ENCODE measurements around the gene SOX11. TPM values are rescaled to one million over a fixed set of nuclear protein-coding genes. Genes with fewer than 3 reads are reported as not detected.

SOX11 gene
- total RNA-seq, 2 donors from 2014 or later, result not detected

- Mint-ChIP-seq H3K9me3 (no peaks in the 10 kb centered on the region), H3K27me3 (ENCODE audit: low read depth) (peaks cover 61% of the 10 kb centered on the region), H3K27ac (peak overlapping the region; percentile 35), H3K4me3 (peak overlapping the region; percentile 80 to 81), H3K4me1 (ENCODE audit: low read depth) (peaks cover 15% of the 10 kb centered on the region), H3K36me3 (ENCODE audit: insufficient read depth in 2 of 2) (peaks cover 4 to 5% of the 10 kb centered on the region in 2 donors)
- ATAC-seq (replicated peaks in 1 of 2) (no peak), DNase-seq (no peak)
Measured at GRCh38 chr2:5695654-5696403, 3.6 kb downstream of the SOX11 start.

- Mint-ChIP-seq H3K27ac (no peak overlapping the region), H3K36me3 (ENCODE audit: insufficient read depth in 2 of 2) (peaks cover 2 to 4% of the 10 kb centered on the region in 2 donors), H3K4me3 (no peak overlapping the region), H3K4me1 (ENCODE audit: low read depth) (peaks cover 15% of the 10 kb centered on the region), H3K9me3 (peaks cover 0 to 1% of the 10 kb centered on the region in 2 donors), H3K27me3 (ENCODE audit: low read depth) (peaks cover 64% of the 10 kb centered on the region)
- ATAC-seq (replicated peaks in 1 of 2) (peak in 1 of 2 donors; percentile 22), DNase-seq (no peak)
Measured at GRCh38 chr2:5696404-5696944, 4.3 kb downstream of the SOX11 start.

- H3K27ac Mint-ChIP-seq, result no peak overlapping the region
- H3K4me1 Mint-ChIP-seq (ENCODE audit: low read depth), result peaks cover 15% of the 10 kb centered on the region
- no peak for DNase-seq
- ATAC-seq (replicated peaks in 1 of 2), result peak in 1 of 2 donors; percentile 17
- H3K36me3 Mint-ChIP-seq (ENCODE audit: insufficient read depth in 2 of 2), result peaks cover 2 to 4% of the 10 kb centered on the region in 2 donors
- H3K27me3 Mint-ChIP-seq (ENCODE audit: low read depth), result peaks cover 66% of the 10 kb centered on the region
- peaks cover 0 to 1% of the 10 kb centered on the region in 2 donors for H3K9me3 Mint-ChIP-seq
- peak overlapping the region; percentile 41 to 63 for H3K4me3 Mint-ChIP-seq
Measured at GRCh38 chr2:5696945-5697521, 4.8 kb downstream of the SOX11 start.

GRCh38 chr2:5697562-5697961, 5.4 kb downstream of the SOX11 start:
- Mint-ChIP-seq H3K36me3 (ENCODE audit: insufficient read depth in 2 of 2) (peaks cover 2 to 4% of the 10 kb centered on the region in 2 donors), H3K27me3 (ENCODE audit: low read depth) (peaks cover 66% of the 10 kb centered on the region), H3K4me1 (ENCODE audit: low read depth) (peaks cover 14% of the 10 kb centered on the region), H3K27ac (no peak overlapping the region), H3K4me3 (peak overlapping the region in 1 of 2 donors; percentile 0), H3K9me3 (peaks cover 0 to 1% of the 10 kb centered on the region in 2 donors)
- DNase-seq (no peak), ATAC-seq (replicated peaks in 1 of 2) (no peak)

GRCh38 chr2:5698134-5698533, 6.0 kb downstream of the SOX11 start:
- Mint-ChIP-seq H3K9me3 (peaks cover 0 to 1% of the 10 kb centered on the region in 2 donors), H3K4me1 (ENCODE audit: low read depth) (peaks cover 10% of the 10 kb centered on the region), H3K4me3 (no peak overlapping the region), H3K36me3 (ENCODE audit: insufficient read depth in 2 of 2) (peaks cover 2 to 4% of the 10 kb centered on the region in 2 donors), H3K27ac (no peak overlapping the region), H3K27me3 (ENCODE audit: low read depth) (peaks cover 66% of the 10 kb centered on the region)
- DNase-seq (no peak), ATAC-seq (replicated peaks in 1 of 2) (no peak)

GRCh38 chr2:5699963-5700362, 7.8 kb downstream of the SOX11 start:
- peaks cover 51% of the 10 kb centered on the region for H3K27me3 Mint-ChIP-seq (ENCODE audit: low read depth)
- no peak overlapping the region for H3K27ac Mint-ChIP-seq
- peaks cover 2% of the 10 kb centered on the region in 2 donors for H3K36me3 Mint-ChIP-seq (ENCODE audit: insufficient read depth in 2 of 2)

GRCh38 chr2:5700551-5700950, 8.4 kb downstream of the SOX11 start:
- peaks cover 46% of the 10 kb centered on the region for H3K27me3 Mint-ChIP-seq (ENCODE audit: low read depth)

More at GRCh38 chr2:5699963-5700362, 7.8 kb downstream of the SOX11 start:
- Mint-ChIP-seq H3K9me3 (peaks cover 3% of the 10 kb centered on the region in 2 donors), H3K4me3 (no peak overlapping the region), H3K4me1 (ENCODE audit: low read depth) (peaks cover 4% of the 10 kb centered on the region)
- no peak for DNase-seq
- no peak for ATAC-seq (replicated peaks in 1 of 2)

GRCh38 chr2:5701266-5701665, 9.1 kb downstream of the SOX11 start:
- Mint-ChIP-seq H3K9me3 (peaks cover 3 to 4% of the 10 kb centered on the region in 2 donors), H3K4me3 (no peak overlapping the region), H3K27me3 (ENCODE audit: low read depth) (peaks cover 38% of the 10 kb centered on the region), H3K27ac (no peak overlapping the region), H3K4me1 (ENCODE audit: low read depth) (no peaks in the 10 kb centered on the region), H3K36me3 (ENCODE audit: insufficient read depth in 2 of 2) (peaks cover 0 to 3% of the 10 kb centered on the region in 2 donors)
- no peak for DNase-seq
- ATAC-seq (replicated peaks in 1 of 2), result no peak

More at GRCh38 chr2:5700551-5700950, 8.4 kb downstream of the SOX11 start:
- peaks cover 3 to 4% of the 10 kb centered on the region in 2 donors for H3K9me3 Mint-ChIP-seq
- no peak for ATAC-seq (replicated peaks in 1 of 2)
- no peak for DNase-seq
- no peak overlapping the region for H3K27ac Mint-ChIP-seq
- H3K4me1 Mint-ChIP-seq (ENCODE audit: low read depth), result peaks cover 4% of the 10 kb centered on the region
- H3K4me3 Mint-ChIP-seq, result no peak overlapping the region
- peaks cover 2 to 3% of the 10 kb centered on the region in 2 donors for H3K36me3 Mint-ChIP-seq (ENCODE audit: insufficient read depth in 2 of 2)

- no peak for DNase-seq
- peaks cover 0 to 3% of the 10 kb centered on the region in 2 donors for H3K36me3 Mint-ChIP-seq (ENCODE audit: insufficient read depth in 2 of 2)
- ATAC-seq (replicated peaks in 1 of 2), result no peak
- H3K27ac Mint-ChIP-seq, result no peak overlapping the region
- H3K27me3 Mint-ChIP-seq (ENCODE audit: low read depth), result peaks cover 30% of the 10 kb centered on the region
- no peaks in the 10 kb centered on the region for H3K4me1 Mint-ChIP-seq (ENCODE audit: low read depth)
- H3K4me3 Mint-ChIP-seq, result no peak overlapping the region
- H3K9me3 Mint-ChIP-seq, result peaks cover 3 to 4% of the 10 kb centered on the region in 2 donors
Measured at GRCh38 chr2:5703166-5703565, 11.0 kb downstream of the SOX11 start.

GRCh38 chr2:5705490-5705889, 13.3 kb downstream of the SOX11 start:
- Mint-ChIP-seq H3K4me1 (ENCODE audit: low read depth) (no peaks in the 10 kb centered on the region), H3K27me3 (ENCODE audit: low read depth) (peaks cover 11% of the 10 kb centered on the region)

GRCh38 chr2:5706717-5707455, 14.7 kb downstream of the SOX11 start:
- Mint-ChIP-seq H3K4me3 (no peak overlapping the region), H3K27me3 (ENCODE audit: low read depth) (no peaks in the 10 kb centered on the region), H3K27ac (no peak overlapping the region), H3K4me1 (ENCODE audit: low read depth) (no peaks in the 10 kb centered on the region), H3K36me3 (ENCODE audit: insufficient read depth in 2 of 2) (peaks cover 0 to 3% of the 10 kb centered on the region in 2 donors), H3K9me3 (peaks cover 3% of the 10 kb centered on the region in 2 donors)
- DNase-seq (no peak), ATAC-seq (replicated peaks in 1 of 2) (no peak)

More at GRCh38 chr2:5705490-5705889, 13.3 kb downstream of the SOX11 start:
- peaks cover 0 to 3% of the 10 kb centered on the region in 2 donors for H3K36me3 Mint-ChIP-seq (ENCODE audit: insufficient read depth in 2 of 2)
- ATAC-seq (replicated peaks in 1 of 2) (no peak), DNase-seq (no peak)
- H3K9me3 Mint-ChIP-seq, result peaks cover 3 to 4% of the 10 kb centered on the region in 2 donors
- H3K27ac Mint-ChIP-seq, result no peak overlapping the region
- no peak overlapping the region for H3K4me3 Mint-ChIP-seq

- H3K27ac Mint-ChIP-seq, result no peak overlapping the region
- DNase-seq (no peak), ATAC-seq (replicated peaks in 1 of 2) (no peak)
- H3K9me3 Mint-ChIP-seq, result peaks cover 0 to 2% of the 10 kb centered on the region in 2 donors
- H3K36me3 Mint-ChIP-seq (ENCODE audit: insufficient read depth in 2 of 2), result no peaks in the 10 kb centered on the region
- no peaks in the 10 kb centered on the region for H3K4me1 Mint-ChIP-seq (ENCODE audit: low read depth)
- H3K4me3 Mint-ChIP-seq, result no peak overlapping the region
- no peaks in the 10 kb centered on the region for H3K27me3 Mint-ChIP-seq (ENCODE audit: low read depth)
Measured at GRCh38 chr2:5710615-5711014, 18.4 kb downstream of the SOX11 start.

GRCh38 chr2:5713101-5713500, 20.9 kb downstream of the SOX11 start:
- no peak for ATAC-seq (replicated peaks in 1 of 2)
- H3K27ac Mint-ChIP-seq, result no peak overlapping the region

More at GRCh38 chr2:5713101-5713500, 20.9 kb downstream of the SOX11 start:
- no peak for DNase-seq
- Mint-ChIP-seq H3K27me3 (ENCODE audit: low read depth) (no peaks in the 10 kb centered on the region), H3K9me3 (peaks cover 0 to 2% of the 10 kb centered on the region in 2 donors), H3K4me1 (ENCODE audit: low read depth) (no peaks in the 10 kb centered on the region), H3K4me3 (no peak overlapping the region), H3K36me3 (ENCODE audit: insufficient read depth in 2 of 2) (no peaks in the 10 kb centered on the region)
